ENCODE measurements around the gene POGLUT2.

GRCh38 chr13:102807699-102808098 lies 8.9 kb upstream of the POGLUT2 start:
- TF ChIP-seq CTCF (IDR thresholded peaks at IDR 0.05; ENCODE audit: low read depth, low read length, missing input control) = no peak
- TF ChIP-seq, protein P1, sequence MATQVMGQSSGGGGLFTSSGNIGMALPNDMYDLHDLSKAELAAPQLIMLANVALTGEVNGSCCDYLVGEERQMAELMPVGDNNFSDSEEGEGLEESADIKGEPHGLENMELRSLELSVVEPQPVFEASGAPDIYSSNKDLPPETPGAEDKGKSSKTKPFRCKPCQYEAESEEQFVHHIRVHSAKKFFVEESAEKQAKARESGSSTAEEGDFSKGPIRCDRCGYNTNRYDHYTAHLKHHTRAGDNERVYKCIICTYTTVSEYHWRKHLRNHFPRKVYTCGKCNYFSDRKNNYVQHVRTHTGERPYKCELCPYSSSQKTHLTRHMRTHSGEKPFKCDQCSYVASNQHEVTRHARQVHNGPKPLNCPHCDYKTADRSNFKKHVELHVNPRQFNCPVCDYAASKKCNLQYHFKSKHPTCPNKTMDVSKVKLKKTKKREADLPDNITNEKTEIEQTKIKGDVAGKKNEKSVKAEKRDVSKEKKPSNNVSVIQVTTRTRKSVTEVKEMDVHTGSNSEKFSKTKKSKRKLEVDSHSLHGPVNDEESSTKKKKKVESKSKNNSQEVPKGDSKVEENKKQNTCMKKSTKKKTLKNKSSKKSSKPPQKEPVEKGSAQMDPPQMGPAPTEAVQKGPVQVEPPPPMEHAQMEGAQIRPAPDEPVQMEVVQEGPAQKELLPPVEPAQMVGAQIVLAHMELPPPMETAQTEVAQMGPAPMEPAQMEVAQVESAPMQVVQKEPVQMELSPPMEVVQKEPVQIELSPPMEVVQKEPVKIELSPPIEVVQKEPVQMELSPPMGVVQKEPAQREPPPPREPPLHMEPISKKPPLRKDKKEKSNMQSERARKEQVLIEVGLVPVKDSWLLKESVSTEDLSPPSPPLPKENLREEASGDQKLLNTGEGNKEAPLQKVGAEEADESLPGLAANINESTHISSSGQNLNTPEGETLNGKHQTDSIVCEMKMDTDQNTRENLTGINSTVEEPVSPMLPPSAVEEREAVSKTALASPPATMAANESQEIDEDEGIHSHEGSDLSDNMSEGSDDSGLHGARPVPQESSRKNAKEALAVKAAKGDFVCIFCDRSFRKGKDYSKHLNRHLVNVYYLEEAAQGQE (IDR thresholded peaks at IDR 0.05) = no peak
- no peak for TF ChIP-seq RAD21 (IDR thresholded peaks at IDR 0.05)
- TF ChIP-seq YY1 (IDR thresholded peaks at IDR 0.05) = no peak
- TF ChIP-seq HNF4A (conservative IDR thresholded peaks at IDR 0.05) = no peak
- no peak for TF ChIP-seq JUND (IDR thresholded peaks at IDR 0.05)
- TF ChIP-seq MAX (IDR thresholded peaks at IDR 0.05) = no peak
- no peak for TF ChIP-seq GABPA (IDR thresholded peaks at IDR 0.05 in 1 of 2, conservative IDR thresholded peaks at IDR 0.05 in 1 of 2)
- no peak for TF ChIP-seq EGR1 (IDR thresholded peaks at IDR 0.05; ENCODE audit: low read depth in 2 of 2)

All from liver (tissue), 3 donors.